Islet of Langerhans (tissue), 1 donor: ENCODE data around the gene TBC1D22A.

Experiments used
- FAIRE-seq: peaks from one replicate; lab custom pipeline; 2011; peaks lifted over from hg19 to GRCh38; lab: Jason Lieb, UNC

TBC1D22A gene

DNA sequence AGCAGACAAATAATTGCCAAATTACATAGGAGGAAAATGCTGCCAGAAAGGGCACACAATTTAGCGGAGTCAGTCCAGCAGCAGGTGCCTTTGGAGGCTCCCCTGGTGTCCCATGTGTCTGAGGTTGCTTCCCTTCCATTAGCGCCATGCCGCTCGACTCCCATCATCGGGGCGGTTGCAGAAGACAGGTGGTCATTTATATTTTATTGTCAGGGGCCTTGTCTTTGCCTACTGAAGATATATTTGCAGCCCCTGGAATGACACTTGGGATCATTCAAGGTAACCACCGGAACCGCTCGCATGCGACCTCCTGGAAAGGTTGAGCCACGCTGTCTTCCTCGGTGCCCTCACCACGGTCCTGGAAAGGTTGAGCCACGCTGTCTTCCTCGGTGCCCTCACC lies 298.3 kb downstream of the TBC1D22A start:
- FAIRE-seq = no peak

DNA sequence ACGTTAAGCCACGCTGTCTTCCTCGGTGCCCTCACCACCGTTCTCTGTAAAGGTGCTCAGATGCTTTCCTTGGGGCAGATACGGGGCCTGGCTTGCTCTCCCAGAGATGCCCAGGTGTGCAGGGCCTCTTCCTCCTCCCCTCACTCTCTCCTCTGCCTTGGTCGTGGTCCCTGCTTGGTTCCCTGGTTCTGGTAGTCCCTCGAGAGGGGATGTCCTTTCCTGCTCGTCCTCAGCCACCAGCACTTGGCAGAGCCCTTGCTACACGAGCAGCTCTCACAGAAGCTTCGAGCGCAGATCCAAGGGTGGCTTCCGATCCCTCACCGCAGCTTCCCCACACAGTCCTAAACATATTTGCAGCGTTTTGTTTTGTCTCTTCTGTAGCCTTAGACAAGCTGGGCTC lies 298.8 kb downstream of the TBC1D22A start:
- FAIRE-seq = no peak

DNA sequence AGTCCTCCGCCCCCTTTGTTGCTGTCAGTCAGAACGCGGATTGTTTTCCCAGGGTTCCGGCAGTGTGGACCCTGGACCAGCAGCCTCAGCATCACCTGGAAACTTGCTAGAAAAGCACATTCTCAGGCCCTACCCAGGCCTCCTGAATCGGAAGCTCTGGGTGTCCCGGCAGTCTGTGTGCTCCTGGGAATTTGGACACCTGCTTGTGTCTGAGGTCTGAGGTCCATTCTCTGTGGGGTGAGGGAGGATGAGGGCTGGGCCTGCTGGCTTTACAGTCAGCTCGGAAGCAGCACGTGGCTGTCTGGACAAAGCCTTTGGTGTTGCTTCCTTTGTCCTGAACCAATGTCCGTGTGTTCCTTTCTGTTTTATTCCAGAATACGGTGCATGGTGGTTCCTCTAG lies 299.7 kb downstream of the TBC1D22A start:
- no peak for FAIRE-seq

DNA sequence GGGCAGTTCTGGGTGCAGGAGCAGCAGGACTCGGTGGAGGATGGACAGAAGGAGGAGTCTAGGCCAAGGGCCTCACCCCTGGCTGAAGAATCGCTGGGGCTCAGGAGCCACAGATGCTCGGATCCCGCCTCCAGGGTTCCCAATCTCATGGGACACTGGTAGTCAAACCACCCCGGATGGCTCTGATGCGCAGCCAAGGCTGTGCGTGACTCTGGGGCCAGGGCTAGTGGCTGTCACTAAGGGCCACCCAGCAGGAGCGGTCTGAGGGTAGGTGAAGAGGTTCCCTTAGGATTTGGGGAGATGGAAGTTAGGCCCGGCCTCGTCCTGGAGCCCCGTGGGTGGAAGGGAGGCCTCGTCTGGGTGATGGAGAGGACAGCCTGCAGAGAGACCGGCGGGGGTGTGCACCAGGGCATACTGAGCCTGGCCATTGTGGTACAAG lies 300.6 kb downstream of the TBC1D22A start:
- no peak for FAIRE-seq

DNA sequence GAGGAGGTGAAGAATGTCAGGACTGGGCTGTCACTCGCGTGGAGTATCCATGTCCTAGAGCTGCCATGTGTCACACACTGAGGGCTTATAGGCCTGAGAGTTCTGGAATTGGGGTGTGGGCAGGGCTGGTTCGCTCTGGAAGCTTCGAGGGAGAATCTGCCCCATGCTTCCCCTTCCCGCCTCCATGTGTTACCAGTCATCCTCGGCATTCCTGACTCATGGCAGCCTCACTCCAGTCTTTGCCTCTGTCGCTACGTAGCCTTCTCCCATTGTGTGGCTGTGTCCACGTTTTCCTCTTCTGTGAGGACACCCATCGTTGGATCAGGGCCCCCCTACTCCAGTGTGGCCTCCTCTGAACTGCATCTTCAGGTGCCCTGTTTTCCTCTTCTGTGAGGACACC lies 301.2 kb downstream of the TBC1D22A start:
- no peak for FAIRE-seq

DNA sequence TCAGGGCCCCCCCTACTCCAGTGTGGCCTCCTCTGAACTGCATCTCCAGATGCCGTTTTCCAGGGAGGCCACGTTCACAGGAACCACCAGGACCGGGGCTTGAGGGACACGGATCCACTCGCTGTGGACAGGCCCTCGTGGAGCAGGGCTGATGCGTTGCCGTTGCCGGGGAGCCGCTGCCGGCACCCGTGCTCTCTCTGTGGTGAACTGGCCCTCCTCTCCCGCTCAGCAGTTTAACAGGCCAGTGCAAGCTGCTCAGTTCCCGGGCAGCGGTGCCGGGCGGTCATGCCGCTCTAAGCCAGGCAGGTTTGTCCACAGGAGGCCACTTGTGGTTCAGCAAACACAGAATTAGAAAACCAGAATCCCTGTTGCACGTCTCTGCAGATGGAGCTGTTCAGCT lies 301.6 kb downstream of the TBC1D22A start:
- no peak for FAIRE-seq

DNA sequence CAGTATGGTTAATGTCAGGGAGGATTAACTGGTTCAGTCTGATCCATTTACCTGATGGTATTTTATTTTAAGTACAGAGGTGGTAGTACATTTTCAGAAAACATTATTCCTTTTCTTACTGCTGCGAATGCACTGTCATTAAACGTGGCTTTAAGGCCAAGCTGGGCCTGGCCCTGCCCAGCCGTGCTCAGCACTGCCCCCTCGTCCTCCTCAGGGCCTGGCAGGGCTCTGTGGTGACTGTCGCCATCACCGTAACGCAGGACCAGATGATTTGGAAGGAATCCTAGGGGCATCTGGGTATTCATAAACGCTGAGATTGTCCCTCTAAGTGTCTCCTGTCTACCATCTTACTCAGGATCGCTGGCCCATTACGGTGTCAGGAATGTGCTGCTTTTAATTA lies 302.0 kb downstream of the TBC1D22A start:
- FAIRE-seq = no peak

DNA sequence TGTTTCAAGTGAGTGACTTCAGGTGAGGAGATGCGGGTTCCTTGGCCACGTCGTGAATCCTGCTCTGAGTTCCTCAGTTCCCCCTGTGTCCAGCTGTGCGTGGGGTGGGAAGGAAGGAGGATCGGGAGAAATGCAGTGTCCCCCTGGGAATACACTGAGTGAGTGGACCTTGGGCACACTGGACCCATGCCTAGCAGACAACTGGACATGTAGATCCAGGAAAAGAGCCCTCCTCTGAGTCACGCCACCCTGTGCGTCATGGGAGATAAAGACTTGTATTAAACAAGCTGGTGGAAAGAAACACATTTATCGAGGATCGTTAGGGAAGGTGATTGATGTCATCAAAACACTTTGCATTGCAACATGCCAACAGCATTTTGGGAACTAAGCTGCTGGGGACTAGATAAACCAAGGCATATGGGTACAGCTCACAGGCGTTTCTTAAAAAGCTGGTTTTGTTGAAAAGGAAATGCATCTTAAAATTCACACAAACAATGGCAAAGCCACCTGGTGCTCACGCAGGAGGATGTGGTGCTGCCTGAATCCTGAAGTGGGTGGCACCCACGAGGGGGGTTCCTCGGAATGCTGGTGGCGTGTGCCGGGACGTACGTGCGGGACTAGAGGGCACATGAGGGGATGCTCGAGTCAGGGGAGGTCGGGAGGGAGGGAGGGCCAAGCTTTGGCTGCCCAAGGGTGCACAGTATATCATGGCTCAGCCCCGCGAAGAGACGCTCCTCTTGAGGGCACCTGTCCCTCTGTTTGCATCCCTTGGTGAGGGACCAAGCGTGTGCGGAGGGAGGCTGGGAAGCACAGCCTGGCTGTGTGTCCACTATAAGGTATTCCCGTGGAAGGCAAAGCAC lies 303.5 kb downstream of the TBC1D22A start:
- no peak for FAIRE-seq

DNA sequence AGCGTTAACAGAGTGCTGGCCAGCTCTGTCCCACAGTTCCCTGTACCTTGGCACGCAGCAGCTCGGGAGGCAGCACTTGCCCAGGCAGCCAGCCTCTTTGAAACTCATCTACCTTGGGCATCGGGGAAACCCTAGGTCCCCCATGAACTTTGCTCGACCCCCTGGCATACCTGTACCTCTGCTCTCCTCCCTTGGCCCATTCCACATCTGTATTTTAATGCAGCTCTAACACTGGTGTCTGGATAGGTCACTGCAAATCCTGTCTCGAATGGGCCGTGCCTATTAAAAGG lies 304.1 kb downstream of the TBC1D22A start:
- FAIRE-seq = no peak

DNA sequence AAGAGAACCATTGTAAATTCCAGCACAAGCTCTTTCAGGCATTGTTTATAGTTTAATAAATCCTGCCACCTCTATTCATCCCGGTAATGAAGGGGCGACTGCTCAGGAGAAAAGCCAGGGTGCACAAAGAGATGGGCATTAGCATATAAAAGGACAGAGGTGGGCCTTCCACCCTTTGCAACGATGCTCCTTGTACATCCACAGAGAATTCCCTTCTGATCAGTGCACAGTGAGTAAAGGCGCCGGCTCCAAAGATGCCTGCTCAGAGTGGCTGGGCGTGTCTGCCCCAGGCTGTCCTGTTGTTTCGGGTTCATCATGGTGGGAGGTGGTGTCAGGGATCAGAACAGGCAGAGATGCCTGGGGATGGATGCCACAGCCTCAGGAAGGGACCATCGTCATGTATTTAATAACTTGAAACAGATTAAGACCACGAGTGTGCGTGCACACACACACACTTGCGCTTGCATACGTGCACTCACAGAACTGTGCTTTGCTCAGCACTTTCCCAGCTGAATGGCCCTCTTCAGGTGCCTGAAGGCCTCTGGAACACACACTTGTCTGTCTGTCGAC lies 305.0 kb downstream of the TBC1D22A start:
- FAIRE-seq = no peak

DNA sequence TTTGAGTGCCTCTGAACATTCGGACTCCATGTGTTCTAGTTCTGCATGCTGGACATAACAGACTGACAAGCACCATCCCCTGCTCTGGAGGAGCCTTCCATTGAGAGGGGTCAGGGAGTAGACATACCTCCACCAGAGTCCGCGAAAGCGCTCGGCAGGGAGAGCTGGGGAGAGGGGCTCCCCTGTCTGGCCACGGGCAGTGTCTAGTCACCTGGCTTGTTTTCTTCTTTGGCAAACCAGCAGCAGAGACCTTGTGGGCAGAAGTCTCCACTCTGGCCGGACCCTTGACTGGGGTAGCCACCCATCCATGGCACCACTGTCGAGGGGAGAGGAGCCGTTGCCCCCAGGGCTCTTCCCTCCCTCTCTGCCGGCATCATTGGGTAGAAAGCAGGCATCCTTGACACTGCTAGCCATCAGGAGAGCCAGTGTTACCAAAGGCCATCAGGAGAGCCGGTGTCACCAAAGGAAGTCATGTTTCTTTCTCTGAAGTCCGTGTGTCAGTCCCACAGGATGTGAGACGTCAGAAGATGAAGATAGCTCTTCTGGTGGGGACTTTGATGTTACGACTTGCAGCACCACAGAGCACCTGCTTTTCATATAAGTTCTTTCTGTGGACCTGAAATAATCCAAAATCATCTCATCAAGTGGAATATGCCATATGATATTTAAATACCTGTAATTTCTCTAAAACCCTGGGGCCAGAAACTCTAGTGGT lies 305.6 kb downstream of the TBC1D22A start:
- FAIRE-seq = no peak

DNA sequence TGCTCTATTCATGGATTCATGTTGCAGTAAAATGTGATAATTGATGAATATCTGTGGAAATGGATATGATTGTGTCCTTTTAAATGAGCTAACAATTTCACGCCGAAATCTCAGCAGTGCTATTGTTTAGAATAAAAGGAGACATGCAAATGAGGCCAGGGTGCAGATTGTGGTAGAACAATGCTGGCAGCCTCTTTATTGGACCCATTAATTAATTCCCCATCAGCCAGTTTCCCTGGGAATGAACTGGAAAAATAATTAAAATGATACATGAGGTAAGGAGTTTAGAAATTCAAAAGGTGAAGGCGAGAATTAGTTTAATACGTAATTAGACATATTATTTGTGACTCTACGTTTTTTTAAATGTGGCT lies 306.2 kb downstream of the TBC1D22A start:
- FAIRE-seq = no peak

DNA sequence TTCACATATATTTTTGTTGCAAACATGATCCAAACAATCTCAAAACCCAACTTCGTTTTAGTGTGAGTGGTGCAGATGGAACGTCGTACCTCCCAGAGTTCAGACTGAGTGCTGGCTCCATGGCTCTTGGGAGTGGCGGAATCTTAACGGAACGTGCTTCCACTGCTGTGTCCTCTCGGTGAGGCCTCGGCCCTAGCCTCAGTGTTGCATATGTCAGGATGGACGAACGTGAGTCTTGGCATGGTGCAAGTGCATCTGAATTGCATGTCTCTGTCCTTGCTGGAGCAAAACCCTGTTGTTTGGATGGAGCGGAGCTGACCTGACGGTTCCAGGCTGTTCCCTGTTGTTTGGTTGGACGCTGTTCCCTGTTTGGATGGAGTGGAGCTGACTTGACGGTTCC lies 306.8 kb downstream of the TBC1D22A start:
- no peak for FAIRE-seq

DNA sequence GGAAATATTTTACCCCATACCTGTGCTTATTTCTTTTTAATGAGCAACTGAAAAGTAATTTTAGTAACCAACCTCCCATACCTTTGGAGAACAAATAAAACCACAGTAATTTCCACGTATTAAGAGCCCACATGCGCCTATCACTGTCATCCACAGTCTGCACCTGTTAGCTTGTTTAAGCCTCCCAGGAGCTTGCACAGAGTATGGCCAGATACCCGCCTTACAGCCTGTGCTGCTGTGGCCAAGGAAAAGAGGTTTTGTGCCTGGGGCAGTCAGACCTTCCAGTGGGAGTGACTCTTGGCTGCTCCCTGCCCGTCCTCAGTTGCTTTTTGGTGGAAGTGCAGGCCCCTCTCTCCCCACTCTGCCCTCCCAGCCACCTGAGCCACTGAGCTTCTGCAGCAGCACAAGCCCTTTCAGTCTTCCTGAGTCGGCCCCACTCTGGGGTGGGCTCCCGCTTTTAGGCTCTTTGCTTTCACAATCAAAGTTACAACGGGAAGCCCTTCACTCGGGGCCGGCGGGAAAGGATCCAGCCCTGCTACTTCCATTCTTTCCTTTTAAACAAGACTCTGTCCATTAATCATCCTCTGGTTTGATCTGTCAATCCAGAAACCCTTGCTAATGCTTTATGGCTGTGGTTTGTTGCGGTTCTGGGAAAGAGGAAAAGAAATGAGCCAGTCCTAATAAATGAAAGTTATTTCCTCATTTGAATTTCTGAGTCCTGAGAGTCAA lies 308.8 kb downstream of the TBC1D22A start:
- no peak for FAIRE-seq

DNA sequence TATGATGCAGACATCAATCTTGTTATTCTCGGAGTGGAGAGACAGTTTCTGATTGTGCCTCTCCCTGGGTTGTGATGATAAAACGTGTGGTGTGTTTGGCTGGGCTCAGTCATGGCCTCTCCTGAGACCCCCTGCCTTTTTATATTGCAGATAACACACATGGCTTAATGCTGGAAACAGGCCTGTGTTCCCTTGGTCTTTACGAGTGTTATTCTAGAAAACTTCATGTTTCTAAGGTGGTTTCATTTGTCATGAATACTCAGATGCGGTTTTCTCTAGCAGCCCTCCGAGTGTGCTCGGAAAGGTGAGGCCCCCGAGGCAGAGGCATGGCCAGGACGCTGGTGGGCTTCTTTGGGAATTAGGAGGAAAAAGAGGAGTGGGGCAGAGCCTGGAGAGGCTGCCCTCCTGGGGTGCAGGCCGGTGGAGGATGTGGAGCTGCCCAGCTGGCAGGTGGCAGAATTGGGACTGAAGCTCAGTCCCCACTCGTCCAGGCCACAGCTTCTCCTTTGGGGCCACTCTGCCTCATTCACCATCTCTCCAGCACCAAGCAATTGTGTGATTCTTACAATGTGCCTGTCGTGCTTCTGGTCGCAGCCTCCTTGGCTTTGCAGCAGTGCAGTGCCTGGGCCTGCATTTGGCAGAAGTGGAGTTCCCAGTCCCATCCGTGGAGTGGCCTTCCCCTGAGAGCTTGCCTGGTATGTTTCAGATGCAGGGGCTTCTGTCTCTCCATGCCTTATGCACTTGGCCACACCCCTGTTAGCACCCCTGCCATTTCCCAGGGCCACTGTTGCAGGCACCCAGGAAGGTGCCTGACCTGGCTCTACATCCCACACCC lies 309.6 kb downstream of the TBC1D22A start:
- no peak for FAIRE-seq

DNA sequence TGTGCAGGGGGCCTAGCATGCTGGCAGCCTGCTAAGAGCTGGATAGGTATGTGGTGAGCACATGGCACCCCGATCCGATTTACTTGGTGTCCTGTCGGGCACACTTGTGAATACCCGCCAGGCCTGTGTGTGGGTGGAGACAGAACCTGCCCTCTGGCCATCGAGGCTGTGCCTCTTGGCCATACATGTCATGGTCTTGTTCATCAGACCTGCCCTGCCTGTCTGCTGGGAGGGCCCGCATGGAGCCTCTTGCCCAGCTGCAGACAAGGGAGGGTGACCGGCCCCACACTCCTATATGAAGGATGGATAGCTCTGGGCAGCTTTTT lies 310.2 kb downstream of the TBC1D22A start:
- no peak for FAIRE-seq

DNA sequence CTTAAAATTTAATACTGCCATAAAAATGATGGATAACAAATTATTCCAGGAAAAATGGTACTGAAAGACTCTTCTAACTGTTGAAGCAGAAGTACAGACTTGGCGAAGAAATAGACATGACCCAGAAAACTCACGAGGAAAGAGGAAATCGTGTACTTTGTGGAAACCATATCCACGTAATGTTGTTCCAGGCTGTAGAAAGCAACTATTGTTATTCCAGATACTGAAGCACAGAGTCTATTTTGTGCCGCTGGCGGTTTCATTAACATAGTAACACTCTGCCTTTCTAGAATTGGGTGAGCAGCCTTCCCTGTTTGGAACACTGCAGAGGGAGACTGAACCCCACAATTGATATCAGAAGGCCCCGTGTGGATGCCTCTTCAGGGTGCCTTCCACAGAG lies 310.6 kb downstream of the TBC1D22A start:
- FAIRE-seq = no peak

DNA sequence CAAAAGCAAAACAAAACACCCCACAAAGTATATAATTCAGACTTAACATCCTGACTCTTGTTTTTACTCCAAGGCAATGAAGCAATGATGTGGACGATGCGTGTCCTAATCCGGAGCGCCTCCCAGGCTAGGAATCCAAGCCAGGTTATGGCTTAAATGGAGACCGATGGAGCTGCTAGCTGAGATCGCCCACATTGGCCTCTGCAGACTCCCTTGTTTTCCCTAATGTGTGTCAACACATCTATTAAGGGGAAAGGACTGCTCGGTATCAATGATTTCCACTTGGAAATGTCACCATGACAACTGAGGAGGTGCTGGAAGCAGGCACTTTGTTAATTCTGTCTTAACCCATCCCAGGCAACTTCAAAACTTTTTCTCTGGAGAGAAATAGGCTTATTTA lies 311.7 kb downstream of the TBC1D22A start:
- FAIRE-seq = no peak

DNA sequence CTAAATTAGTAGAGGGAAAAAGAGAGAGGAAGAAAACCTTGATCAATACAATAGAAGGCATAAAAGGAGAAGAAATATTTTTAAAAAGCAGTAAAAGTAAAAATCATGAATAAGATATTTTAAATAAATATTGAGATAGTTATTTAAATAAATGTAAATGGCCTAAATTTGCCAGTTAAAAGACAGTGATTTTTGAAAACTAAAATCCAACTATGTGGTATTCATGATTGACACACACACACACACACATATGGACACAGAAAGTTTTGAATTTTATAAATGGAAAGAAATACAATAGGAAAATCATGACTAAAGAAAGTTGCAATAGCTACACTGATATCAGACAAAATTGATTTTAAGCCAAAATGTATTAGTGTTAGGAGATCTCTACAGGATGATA lies 313.1 kb downstream of the TBC1D22A start:
- peak; percentile 51 for FAIRE-seq

DNA sequence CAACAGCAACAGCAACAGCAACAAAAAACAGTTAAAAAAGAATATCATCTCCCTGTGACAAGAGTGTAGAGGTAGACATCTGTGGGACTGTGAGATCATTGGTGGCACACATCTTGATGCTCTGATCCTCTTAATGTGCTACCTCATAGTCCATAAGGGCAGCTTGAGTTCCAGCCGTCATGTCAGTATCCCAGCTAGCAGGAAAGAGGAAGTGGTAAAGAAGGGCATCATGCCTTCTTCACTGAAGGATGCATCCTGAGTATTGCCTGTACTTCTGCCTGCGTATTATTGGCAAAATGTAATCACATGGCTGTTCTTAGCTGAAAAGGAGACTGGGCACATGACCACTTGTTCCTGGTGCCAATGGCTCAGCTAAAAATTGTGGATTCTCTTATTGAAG lies 314.3 kb downstream of the TBC1D22A start:
- no peak for FAIRE-seq

DNA sequence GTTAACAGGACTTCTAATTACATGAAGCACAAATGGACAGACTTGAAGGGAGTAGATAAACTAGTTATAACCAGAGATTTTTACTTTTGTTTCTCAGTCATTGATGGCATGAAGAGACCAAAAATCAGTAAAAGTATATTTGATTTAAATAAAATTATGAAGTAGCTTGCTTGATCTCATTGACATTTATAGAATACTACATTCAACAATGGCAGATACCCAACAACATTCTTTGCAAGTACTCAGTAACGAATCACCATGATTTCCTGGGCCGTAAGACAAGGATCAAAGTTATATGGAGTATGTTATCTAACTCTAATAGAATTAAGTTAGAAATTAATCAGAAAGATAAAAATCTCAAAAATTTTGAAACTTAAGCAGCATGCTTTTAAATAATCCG lies 317.6 kb downstream of the TBC1D22A start:
- no peak for FAIRE-seq

DNA sequence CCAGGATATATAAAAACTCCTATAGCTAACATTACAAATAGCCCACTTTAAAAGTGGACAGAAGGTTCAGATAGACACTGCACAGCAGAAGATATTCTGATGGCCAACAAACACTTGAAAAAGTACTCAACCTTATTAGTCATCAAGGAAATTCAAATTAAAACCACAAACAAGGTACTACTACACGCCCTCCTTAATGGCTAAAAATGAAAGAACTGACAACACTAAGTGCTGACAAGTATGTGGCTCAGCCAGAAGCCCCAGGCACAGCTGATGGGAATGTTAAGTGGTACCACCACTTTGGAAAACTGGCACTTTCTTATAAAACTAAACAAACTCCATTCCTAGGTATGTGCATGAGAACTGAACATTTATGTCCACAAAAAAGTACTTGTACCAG lies 320.1 kb downstream of the TBC1D22A start:
- no peak for FAIRE-seq
